GM18499 (cell line): ENCODE data around the gene ABHD15.
"Not testable (repeated sequence)": the region's sequence is repeated elsewhere in the genome, so short reads cannot be mapped to it uniquely, and the experiment has no call there.

ENCODE experiments used
- ATAC-seq: cut with Tn5 transposase; IDR thresholded peaks from one replicate; pipeline ENCODE4 v1.9.1; 2021; ENCODE audit warnings: moderate number of reproducible peaks; ENCODE audit not compliant: insufficient read depth, unreplicated experiment

The ABHD15 gene

DNA sequence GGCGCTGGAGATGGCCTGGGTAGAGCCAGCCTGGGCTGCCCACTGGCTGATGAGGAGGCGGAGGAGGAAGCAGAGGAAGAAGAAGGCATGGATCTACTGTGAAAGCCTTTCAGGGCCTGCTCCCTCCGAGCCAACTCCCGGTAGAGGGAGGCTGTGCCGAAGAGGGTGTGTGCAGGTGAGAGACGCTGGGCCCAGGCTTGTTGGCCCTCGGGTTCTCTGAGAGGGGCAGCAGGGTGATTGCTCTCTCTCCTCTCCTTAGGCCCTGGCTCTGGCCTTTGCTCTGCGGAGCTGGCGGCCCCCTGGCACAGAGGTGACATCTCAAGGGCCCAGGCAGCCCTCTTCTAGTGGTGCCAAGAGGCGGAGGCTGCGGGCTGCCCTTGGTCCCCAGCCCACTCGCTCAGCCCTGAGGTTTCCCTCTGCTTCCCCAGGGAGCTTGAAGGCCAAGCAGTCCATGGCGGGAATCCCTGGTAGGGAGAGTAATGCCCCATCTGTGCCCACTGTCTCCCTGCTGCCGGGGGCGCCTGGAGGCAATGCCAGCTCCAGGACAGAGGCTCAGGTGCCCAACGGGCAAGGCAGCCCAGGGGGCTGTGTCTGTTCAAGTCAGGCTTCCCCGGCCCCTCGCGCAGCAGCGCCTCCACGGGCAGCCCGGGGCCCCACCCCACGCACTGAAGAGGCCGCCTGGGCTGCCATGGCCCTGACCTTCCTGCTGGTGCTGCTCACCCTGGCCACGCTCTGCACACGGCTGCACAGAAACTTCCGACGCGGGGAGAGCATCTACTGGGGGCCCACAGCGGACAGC lies 5.2 kb upstream of the ABHD15 start:
- no peak for ATAC-seq

DNA sequence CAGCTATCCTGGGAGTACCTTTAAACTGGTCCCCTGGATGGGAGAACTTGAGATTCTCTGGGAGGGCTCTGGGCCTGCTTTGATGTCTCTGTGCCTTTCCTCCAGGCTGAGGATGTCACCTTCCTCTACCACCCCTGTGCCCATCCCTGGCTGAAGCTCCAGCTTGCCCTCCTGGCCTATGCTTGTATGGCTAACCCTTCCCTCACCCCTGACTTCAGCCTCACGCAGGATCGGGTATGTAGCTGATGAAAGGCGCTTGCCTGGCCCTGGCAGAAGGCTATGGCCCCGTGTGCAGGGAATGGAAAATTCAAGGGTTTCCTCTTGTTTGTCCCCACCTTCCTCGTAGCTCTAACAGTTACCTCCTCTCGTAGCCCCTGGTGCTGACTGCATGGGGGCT lies 4.6 kb upstream of the ABHD15 start:
- no peak for ATAC-seq

DNA sequence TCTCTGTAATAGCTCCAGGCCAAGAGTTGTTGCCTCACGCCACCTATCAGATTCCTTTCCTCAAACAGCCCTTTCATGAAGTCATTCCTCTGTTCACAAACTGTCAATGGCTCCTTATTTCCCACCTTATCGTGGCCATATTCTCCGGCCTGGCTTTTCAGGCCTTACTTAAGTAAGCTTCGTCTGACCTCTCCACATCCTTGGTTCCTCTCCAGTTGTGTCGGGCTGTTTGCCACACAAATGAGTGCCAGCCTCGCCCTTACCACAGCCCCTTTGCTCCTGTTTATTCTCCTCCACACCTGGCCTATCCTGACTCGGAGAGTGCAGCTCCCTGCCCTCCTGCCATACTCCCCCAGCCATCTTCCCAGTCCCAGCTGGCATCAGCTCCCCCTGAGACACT lies 3.7 kb upstream of the ABHD15 start:
- no peak for ATAC-seq

DNA sequence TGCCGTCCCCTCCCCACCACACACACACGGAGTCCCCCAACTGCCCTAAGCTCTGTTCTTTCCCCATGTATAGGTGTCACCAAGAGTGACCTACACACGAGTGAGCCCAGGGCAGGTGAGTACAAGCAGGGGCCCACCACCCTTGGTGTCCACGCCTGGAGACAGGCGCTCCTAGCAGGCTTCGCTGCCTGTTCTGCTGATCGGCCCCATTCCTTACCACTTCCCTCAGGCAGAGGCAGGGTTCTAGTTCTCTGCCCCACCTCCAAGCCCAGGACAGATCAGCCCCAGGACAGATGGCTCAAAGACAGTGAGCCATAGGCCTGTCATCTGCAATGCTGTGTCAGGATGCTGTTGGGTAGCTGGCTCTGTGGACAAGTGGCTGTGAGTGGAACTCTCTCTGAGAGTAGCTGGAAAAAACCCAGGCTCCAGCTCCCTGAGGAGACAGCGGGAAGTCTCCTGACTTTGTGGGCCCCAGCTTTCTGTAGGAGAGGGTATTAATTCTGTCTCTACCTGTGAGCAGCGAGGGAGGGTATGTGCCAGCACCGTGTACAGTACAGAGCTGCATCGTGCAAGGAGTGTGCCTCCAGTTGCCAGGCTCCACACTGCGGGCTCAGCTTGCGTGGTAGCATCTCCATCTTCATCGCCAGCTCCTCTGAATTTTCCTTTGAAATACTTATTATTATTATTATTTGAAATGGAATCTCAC lies 2.6 kb upstream of the ABHD15 start:
- no peak for ATAC-seq

DNA sequence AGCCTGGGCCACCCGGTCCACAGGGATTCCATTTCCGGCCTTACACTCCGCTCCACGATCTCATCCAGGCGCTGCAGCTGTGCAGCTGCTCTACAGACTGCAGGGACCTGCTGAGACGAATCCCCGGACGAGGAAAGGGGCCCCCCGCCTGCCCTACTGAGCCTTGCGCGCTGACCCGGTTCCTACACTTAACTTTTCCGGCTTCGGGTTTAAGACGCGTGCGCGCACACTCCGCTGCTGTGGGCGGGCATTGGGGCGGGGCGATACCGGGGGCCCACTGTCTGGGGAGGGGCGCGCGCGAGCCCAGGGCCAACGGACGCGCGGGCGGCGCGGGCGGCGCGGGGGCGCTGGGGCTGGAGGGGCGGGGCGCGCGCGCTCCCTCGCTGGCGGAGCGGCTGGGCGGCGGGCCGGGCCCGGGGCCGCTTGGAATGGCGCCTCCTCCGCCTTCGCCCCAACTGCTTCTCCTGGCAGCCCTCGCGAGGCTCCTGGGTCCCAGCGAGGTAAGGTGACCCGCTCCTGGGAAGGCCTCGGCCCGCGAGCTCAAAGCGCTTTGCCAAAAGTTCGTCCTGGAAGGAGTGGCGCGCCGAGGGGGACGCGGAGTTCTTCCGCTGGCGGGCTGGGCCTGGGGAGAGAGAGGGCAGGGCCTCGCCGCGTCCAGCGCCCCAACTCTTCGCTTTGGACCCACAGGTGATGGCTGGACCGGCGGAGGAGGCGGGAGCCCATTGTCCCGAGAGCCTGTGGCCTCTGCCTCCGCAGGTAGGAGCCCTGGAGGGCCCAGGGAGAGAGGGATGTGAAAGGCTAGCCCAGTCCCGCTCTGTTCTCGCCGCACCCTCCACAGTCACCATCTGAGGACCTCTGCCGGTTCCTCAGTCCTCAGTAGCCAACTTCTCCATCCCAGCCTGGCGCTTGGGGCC lies 1.8 kb upstream of the ABHD15 start, which contains the start of gene TP53I13:
TP53I13 (plus strand) TSS at position 371 of the 914 bp plus-strand sequence; CDS start at position 429, 58 bp downstream.
- no peak for ATAC-seq

DNA sequence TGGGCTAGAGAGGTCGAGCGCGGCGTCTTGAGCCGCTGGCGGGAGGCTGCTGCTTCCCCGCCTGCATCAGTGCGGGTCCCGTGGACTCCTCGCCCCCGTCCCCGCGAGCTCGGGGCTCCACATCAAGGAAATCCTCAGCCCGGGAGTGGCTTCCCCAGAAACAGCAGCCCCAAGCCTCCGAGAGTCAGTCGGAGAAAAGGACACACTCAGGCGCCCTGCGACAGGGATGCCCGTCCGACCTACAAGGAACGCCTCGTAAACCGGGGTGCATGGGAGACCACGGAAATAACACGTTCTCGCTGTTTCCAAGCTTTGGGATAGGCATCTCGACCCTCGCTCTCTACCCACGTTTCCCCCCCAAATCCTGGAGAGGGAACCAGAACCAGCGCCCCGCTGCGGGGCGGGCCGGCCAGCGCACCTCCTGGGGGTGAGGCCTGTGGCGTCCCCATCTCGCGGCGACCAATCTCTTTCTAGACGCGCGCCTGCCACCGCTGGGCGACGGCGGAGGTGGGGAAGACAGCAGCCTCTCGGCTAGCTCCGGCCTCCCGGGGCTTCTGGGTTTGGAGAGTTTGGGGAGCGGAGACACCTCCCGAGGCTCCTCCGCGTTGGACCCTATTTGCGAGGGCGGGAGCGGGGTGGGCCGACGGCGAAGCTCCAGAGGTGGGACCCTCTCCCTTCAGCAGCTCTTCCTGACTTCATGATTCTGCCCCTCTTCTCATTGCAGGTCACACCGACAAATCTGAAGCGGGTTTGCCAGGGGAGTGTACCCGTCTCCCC lies 905 bp upstream of the ABHD15 start:
- ATAC-seq: no peak

DNA sequence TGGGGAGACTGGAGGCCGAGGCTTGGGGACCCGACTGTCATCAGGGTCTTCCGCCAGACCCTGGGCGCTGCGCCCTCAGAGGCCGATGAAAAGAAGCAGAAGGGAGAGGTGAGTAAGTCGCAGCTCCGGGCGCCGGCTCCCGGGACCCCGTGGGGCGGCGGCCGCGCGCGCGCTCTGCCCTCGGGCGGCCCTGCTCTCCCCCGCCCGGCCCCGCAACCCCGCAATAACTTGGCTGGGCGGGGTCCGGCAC lies 392 bp upstream of the ABHD15 start:
- no peak for ATAC-seq

DNA sequence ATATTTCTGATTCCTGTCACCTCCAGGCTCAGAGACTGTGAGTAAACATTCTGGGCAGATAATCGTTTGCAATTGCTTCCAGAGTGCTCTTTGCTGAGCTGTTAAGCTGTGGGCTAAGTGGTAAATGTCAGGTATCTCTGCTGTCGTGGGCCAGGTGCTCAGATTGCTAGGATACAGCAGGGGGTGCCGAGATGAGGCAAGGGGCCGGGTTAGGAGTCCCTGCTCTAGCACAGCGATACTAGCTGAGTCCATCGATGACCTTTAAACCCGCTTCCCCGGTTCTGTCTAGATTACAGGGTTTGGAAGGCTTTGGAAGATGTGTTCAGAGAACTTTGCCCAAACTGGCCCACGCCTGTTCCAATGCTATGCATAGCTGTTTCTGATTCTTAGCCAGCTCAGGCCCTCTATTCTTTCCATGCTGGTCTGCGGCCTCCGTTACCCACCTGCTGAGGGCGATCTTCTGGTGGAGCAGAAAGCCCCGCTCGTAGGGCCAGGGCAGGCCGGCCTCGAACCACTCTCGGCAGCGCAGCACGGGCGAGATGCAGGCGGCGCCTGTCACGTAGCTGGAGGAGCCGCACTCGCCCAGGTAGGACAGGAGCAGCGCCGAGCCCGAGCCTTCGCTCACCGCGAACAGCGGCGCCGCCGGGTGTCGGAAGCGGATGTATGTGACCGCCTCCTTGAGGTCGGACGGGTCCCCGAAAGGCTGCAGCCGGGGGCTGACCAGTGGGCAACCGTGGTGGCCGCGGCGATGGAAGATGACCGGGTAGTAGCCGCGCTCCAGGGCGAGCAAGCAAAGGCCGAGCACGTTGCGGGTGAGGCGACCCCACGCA lies 979 bp downstream of the ABHD15 start:
- ATAC-seq: no peak

DNA sequence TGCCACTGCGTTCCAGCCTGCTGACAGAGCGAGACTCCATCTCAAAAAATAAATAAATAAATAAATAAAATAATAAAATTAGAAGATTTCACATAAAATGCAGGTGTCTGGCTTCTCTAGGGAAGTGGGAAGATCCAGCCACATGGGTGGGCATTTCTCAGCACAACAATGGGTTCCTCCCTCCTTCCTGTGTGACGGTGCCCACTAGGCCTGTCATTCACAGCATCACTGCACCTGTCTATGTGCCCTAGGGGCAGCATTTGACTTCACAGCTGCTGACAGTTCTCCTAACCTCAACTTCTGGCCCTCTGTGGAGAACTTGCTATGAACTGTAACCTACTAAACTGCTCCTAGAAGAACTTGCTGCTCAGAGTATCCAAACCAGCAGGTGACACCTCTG lies 3.0 kb downstream of the ABHD15 start:
- ATAC-seq: no peak

DNA sequence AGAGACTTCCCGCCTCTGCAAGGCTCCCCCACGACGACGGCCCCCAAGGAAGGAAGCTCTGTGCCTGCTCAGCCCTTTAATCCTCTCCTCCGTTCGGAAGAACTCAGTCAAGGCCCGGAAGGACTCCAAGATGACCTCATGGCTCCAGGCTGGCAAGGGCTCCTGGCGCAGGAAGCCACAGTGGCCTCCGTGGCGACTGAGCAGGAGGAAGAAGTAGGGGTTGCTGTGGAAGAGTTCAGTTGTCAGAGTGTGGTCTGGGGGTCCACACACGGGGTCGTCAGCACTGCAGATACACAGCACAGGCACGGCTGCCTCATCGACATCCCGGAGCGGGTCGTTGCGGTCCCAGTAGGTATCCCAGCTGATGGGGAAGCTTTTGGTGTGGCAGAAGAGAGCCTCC lies 4.2 kb downstream of the ABHD15 start:
- ATAC-seq: no peak

DNA sequence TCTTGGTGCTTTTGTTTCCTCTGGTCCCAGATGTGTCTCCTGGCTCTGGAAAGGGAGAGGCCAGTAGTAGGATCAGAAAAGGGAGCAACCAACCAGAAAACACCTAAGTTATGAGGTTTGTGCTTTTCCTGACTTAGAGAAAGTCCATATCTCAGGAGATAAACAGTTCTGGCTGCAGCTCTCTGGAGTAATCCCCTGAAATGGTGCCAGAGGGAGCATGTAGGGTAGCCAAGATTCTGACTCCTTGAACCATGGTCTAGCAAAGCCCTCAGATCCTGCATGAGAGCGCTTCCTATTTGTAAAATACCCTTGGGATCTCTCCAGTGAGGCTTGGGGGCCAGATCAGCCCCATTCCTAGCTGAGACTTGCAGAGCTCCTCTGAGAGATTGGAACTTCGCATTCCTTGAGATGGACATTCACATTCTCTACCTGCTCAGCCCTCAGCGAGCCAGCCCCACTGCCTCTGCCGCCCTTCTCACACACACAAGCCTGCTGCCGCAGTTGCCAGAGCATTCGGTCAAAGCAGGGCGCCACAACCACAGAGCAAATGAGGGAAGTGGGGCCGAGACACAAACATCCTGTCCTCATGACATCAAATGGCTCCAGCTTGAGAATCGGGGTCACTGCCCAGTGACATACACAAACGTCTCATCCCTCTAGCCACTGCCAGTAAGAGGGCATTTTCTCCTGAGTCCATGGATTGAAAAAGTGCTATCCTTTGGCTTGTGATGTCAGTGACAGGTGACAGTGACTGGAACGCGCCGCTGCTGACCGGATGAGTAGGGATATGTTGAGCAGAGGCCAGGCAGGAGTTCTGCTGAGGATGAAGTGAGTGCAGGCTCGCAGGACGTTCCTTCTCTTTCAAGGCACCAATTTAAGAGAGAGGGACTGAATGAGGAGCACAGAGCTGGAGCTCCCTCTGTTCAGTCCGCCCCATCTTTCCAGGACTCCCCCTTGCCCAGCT lies 5.0 kb downstream of the ABHD15 start:
- no peak for ATAC-seq

DNA sequence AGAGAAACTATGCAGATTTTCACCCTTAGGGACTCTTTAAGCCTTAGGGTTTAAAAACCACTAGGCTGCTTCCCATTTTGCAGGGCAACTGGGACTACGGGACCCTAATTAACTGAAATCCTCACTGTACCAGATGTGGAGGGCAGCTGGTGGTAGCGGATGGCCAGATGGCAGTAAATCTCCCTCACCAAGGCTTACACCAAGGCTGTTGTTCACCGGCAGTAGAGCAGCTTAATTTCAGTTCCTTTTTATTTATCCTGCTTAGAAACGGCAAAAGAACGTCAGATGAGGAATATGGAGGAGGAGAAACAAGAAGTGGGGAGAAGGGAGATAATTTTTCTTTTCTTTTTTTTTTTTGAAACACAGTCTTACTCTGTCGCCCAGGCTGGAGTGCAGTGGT lies 6.5 kb downstream of the ABHD15 start:
- no peak for ATAC-seq

DNA sequence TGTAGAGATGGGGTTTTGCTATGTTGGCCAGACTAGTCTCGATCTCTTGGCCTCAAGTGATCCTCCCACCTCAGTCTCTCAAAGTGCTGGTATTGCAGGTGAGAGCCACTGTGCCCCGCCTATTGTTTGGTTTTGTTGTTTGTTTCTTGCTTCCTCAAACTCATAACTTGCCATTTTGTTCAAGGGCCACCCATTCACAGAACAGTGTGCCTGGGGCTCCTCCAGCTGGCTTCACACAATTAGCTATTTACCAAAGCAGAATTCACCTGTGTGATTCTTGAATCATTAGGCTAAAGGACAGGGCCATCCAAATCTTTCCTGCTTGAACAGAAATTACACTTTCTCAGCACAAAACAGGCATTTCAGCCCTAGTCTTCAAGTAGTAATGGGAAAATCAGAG lies 7.2 kb downstream of the ABHD15 start:
- ATAC-seq: no peak

DNA sequence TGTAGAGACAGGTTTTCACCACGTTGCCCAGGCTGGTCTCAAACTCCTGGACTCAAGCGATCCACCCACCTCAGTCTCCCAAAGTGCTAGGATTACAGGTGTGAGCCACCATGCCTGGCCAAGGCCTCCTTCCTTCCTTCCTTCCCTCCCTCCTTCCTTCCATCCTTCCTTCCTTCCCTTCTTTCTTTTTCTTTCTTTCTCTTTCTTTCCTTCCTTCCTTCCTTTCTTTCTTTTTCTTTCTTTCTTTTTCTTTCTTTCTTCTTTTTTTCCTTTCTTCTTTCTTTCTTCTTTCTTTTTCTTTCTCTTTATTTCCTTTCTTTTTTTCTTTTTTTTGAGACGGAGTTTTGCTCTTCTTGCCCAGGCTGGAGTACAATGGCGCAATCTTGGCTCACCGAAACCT lies 8.7 kb downstream of the ABHD15 start:
- ATAC-seq: not testable (repeated sequence)

DNA sequence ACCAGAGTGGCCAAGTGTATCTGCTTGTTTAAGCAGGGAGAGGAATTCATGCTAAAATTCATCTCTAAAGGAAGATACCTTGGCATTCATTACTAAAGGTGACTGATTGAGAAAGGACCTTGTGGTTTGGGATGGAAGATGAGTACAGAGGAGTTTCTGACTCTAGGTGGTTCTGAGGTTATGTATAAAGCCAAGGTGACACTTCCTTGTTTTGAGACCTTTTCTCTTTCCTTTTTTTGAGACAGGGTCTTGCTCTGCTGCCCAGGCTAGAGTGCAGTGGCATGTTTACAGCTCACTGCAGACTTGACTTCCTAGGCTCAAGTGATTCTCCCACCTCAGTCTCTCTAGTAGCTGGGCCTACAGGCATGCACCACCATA lies 9.1 kb downstream of the ABHD15 start:
- ATAC-seq: no peak

DNA sequence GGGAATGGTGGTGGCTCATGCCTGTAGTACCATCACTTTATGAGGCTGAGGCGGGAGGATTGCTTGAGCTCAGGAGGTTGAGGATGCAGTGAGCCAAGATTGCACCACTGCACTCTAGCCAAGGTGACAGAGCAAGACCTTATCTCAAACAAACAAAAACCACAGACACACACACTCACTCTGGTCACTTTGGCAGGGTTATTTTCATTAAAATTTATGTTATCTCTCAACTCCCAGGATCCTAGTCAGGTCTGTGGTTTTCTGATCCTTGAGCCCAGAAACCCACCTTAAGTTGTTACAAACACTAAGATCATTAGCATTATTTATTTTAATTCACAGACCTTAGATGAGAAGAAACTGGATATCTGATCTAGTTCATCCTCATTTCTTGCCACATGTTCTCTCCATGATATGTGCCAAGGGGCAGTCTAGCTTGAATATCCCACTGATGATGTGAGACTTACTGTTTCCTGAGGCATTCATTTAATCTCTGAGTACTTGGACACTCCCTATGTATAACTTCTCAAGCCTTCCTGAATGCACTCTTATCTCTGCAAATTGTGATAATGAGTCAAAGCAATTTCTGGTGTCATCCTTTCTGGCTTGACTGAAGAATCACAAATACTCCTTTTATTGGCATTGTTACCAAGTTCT lies 9.6 kb downstream of the ABHD15 start:
- no peak for ATAC-seq

DNA sequence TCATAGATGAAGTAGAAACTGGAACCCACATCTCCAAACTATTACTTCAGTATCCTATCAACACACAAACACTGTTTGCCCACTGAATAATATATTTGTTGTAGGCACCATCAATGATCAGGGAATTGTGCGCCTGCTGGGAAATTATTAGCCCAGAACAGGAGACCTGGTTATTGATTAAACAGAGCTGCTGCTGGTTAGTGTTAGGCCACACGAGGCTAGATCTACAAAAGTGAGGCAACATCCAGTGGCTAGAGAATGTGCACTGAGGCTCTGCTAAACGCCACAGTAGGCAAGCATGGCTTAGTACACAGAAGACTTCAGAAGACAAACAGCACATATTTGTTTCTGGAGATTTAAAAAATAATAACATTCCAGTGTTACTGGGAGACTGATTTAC lies 11.0 kb downstream of the ABHD15 start:
- no peak for ATAC-seq
